ENCODE results near the gene IFNL2. TPM values are rescaled to one million over a fixed set of nuclear protein-coding genes. Genes with fewer than 3 reads are reported as not detected.

Gene IFNL2
- total and polyA plus RNA-seq, 2 donors (not counting 1 experiment from before 2014, with no cell fraction given), result not detected

DNA sequence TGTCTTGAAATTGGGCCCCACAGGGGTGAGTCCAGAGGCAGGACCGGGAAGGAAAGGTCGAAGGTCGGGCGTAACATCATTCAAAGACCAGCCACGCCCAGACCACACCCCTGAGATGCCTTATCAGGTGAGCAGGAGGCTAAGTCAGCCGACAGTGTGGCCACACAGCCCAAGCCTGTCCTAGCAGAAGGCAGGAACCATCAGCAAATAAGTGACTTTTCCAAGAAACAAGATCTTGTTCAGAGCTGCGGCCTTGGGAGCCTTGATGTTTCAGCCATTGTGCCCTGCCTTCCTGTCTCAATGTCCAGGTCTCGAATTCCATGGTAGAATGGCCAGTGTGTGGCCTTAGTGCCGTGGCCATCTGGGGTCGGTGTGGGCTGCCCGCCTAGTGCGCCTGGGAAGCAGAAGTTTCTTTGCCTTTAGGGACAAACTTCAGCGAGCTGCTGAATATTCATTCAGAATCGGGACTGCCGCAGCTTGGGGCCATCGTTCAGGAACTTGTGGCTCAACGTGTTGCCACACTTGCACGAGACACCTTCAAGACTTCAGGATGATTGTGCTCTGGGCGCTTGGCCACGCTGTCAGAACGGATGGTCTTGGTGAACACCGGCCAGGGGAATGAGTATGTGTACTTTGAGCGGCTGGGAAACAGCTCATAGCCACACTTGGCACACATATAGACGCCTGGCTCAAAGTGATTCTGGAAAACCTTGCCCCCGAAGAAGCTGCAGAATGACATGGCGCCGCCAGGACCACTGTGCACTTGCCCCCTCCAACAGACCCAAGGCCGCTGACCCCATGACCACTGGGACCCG is 13.5 kb upstream of the IFNL2 start:
- Histone ChIP-seq H3K4me2 (replicated peaks; ENCODE audit: low read depth, low read length, poor library complexity, severe bottlenecking) (no peak overlapping the region), H3K27me3 (replicated peaks in 1 of 4; ENCODE audit: control extremely low read depth in 1 of 4, control insufficient read depth in 3 of 4, insufficient read depth in 4 of 4, low read length in 3 of 4) (peaks cover 0 to 3% (median under 1%) of the 10 kb centered on the region in 4 experiments), H3K9ac (ENCODE audit: low read length) (no peak overlapping the region), H4K20me1 (ENCODE audit: control insufficient read depth, insufficient read depth, low read length, poor library complexity, severe bottlenecking) (no peaks in the 10 kb centered on the region), H3K4me3 (ENCODE audit: control extremely low read depth in 1 of 5, extremely low read depth in 1 of 5, insufficient read depth in 1 of 5, low read depth in 2 of 5, low read length in 4 of 5) (no peak overlapping the region), H3K27ac (ENCODE audit: low read length in 2 of 2) (no peak overlapping the region), H3K36me3 (replicated peaks in 1 of 2; ENCODE audit: control extremely low read depth in 1 of 2, control insufficient read depth in 1 of 2, extremely low read depth in 1 of 2, insufficient read depth in 2 of 2, low read length in 1 of 2) (no peaks in the 10 kb centered on the region), H3K79me2 (ENCODE audit: control insufficient read depth, insufficient read depth, low read length) (no peaks in the 10 kb centered on the region), H3K4me1 (ENCODE audit: control insufficient read depth in 2 of 2, insufficient read depth in 2 of 2, low read length in 2 of 2) (no peaks in the 10 kb centered on the region), H2AFZ (ENCODE audit: insufficient read depth, low read depth, low read length, poor library complexity, severe bottlenecking) (no peak overlapping the region), H3K9me3 (ENCODE audit: control extremely low read depth in 1 of 3, control insufficient read depth in 2 of 3, insufficient read depth in 1 of 3, low read length in 2 of 3) (peaks cover 0 to 6% (median 0%) of the 10 kb centered on the region in 3 donors)
- Mint-ChIP-seq H3K9me3 (ENCODE audit: insufficient read depth) (no peaks in the 10 kb centered on the region), H3K4me1 (no peaks in the 10 kb centered on the region), H3K27ac (no peak overlapping the region), H3K27me3 (peaks cover 4% of the 10 kb centered on the region), H3K4me3 (no peak overlapping the region)
- ChIA-PET CTCF (interaction anchor here (0.7 kb wide), 1 partner anchor 99 kb away, joined by 3 read pairs; no protein-coding TSS in a partner anchor), POLR2A (no interaction called here)
- no peak for ATAC-seq (ENCODE audit: low read depth)
- intact Hi-C loops (cut with micrococcal nuclease), result no loop called here
- 88% methylated on average over 27 of the region's 29 CpGs for WGBS (ENCODE audit: insufficient coverage)
- DNase-seq, result no peak
- TF ChIP-seq EZH2 (IDR thresholded peaks at IDR 0.05; ENCODE audit: borderline replicate concordance, insufficient read depth, low read depth, low read length, poor library complexity, severe bottlenecking), result no peak
- TF ChIP-seq, protein P1, sequence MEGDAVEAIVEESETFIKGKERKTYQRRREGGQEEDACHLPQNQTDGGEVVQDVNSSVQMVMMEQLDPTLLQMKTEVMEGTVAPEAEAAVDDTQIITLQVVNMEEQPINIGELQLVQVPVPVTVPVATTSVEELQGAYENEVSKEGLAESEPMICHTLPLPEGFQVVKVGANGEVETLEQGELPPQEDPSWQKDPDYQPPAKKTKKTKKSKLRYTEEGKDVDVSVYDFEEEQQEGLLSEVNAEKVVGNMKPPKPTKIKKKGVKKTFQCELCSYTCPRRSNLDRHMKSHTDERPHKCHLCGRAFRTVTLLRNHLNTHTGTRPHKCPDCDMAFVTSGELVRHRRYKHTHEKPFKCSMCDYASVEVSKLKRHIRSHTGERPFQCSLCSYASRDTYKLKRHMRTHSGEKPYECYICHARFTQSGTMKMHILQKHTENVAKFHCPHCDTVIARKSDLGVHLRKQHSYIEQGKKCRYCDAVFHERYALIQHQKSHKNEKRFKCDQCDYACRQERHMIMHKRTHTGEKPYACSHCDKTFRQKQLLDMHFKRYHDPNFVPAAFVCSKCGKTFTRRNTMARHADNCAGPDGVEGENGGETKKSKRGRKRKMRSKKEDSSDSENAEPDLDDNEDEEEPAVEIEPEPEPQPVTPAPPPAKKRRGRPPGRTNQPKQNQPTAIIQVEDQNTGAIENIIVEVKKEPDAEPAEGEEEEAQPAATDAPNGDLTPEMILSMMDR (IDR thresholded peaks at IDR 0.05), result no peak

DNA sequence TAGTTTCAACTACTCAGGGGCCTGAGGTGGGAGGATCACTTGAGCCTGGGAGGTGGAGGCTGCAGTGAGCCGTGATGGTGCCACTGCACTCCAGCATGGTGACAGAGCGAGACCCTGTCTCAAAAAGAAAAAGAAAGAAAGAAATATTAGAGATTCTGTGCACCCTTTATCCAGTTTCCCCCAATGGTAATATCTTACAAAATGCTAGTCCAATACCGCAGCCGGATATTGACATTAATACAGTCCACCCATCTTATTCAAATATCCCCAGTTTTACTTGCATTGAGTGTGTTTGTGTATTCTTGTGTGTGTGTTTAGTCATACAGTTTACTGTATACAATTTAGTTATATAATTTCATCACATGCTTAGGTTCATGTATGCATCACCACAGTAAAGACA is 11.0 kb upstream of the IFNL2 start:
- Histone ChIP-seq H3K36me3 (replicated peaks in 1 of 2; ENCODE audit: control extremely low read depth in 1 of 2, control insufficient read depth in 1 of 2, extremely low read depth in 1 of 2, insufficient read depth in 2 of 2, low read length in 1 of 2) (no peaks in the 10 kb centered on the region), H3K9me3 (ENCODE audit: control extremely low read depth in 1 of 3, control insufficient read depth in 2 of 3, insufficient read depth in 1 of 3, low read length in 2 of 3) (peaks cover 0 to 6% (median 0%) of the 10 kb centered on the region in 3 donors), H3K27ac (ENCODE audit: low read length in 2 of 2) (no peak overlapping the region), H3K79me2 (ENCODE audit: control insufficient read depth, insufficient read depth, low read length) (no peaks in the 10 kb centered on the region), H4K20me1 (ENCODE audit: control insufficient read depth, insufficient read depth, low read length, poor library complexity, severe bottlenecking) (no peaks in the 10 kb centered on the region), H3K4me2 (replicated peaks; ENCODE audit: low read depth, low read length, poor library complexity, severe bottlenecking) (no peak overlapping the region), H3K27me3 (replicated peaks in 1 of 4; ENCODE audit: control extremely low read depth in 1 of 4, control insufficient read depth in 3 of 4, insufficient read depth in 4 of 4, low read length in 3 of 4) (peaks cover 0 to 23% (median 7%) of the 10 kb centered on the region in 4 experiments), H3K4me1 (ENCODE audit: control insufficient read depth in 2 of 2, insufficient read depth in 2 of 2, low read length in 2 of 2) (no peaks in the 10 kb centered on the region), H2AFZ (ENCODE audit: insufficient read depth, low read depth, low read length, poor library complexity, severe bottlenecking) (no peak overlapping the region), H3K9ac (ENCODE audit: low read length) (no peak overlapping the region), H3K4me3 (ENCODE audit: control extremely low read depth in 1 of 5, extremely low read depth in 1 of 5, insufficient read depth in 1 of 5, low read depth in 2 of 5, low read length in 4 of 5) (no peak overlapping the region)
- POLR2A ChIA-PET, result no interaction called here
- no peak overlapping the region for H3K27ac Mint-ChIP-seq
- no CpG with 5 or more reads among the region's 4 CpGs for WGBS (ENCODE audit: insufficient coverage)
- intact Hi-C loops (cut with micrococcal nuclease), result no loop called here
- H3K4me3 Mint-ChIP-seq, result no peak overlapping the region
- TF ChIP-seq, protein P1 (IDR thresholded peaks at IDR 0.05), result no peak
- TF ChIP-seq EZH2 (IDR thresholded peaks at IDR 0.05; ENCODE audit: borderline replicate concordance, insufficient read depth, low read depth, low read length, poor library complexity, severe bottlenecking), result no peak
- no peaks in the 10 kb centered on the region for H3K9me3 Mint-ChIP-seq (ENCODE audit: insufficient read depth)
- no peaks in the 10 kb centered on the region for H3K4me1 Mint-ChIP-seq
- CTCF ChIA-PET, result no interaction called here
- ATAC-seq (ENCODE audit: low read depth), result no peak
- peaks cover 9% of the 10 kb centered on the region for H3K27me3 Mint-ChIP-seq
- no peak for DNase-seq

All from B cell (primary cell).